HG03025 (cell line): ENCODE measurements around the gene SLX4IP.
"Not testable (repeated sequence)": the region's sequence is repeated elsewhere in the genome, so short reads cannot be mapped to it uniquely, and the experiment has no call there.

Experiments used
- ATAC-seq: cut with Tn5 transposase; IDR thresholded peaks from one replicate; pipeline ENCODE4 v1.9.1; 2021; ENCODE audit warnings: mild to moderate bottlenecking, moderate library complexity; ENCODE audit not compliant: unreplicated experiment, low FRiP score

The SLX4IP gene

GRCh38 chr20:10617549-10618133 is 182.5 kb downstream of the SLX4IP start:
- not testable (repeated sequence) for ATAC-seq

- no peak for ATAC-seq
These were observed 183.6 kb downstream of the SLX4IP start for GRCh38 chr20:10618611-10619245.

- no peak for ATAC-seq
These were observed 184.3 kb downstream of the SLX4IP start for GRCh38 chr20:10619427-10619826.

- ATAC-seq = no peak
These were observed 186.0 kb downstream of the SLX4IP start for GRCh38 chr20:10621149-10621548.

GRCh38 chr20:10622657-10623418 is 187.7 kb downstream of the SLX4IP start:
- ATAC-seq = no peak

- no peak for ATAC-seq
These were observed 190.5 kb downstream of the SLX4IP start for GRCh38 chr20:10625641-10626040.

- ATAC-seq = no peak
These were observed 191.8 kb downstream of the SLX4IP start for GRCh38 chr20:10626896-10627295.

GRCh38 chr20:10629946-10630650 is 195.0 kb downstream of the SLX4IP start:
- ATAC-seq = no peak

- ATAC-seq = no peak
These were observed 196.0 kb downstream of the SLX4IP start for GRCh38 chr20:10631126-10631525.

- ATAC-seq = no peak
These were observed 197.8 kb downstream of the SLX4IP start for GRCh38 chr20:10632721-10633509.

- ATAC-seq = no peak
These were observed 198.6 kb downstream of the SLX4IP start for GRCh38 chr20:10633718-10634117.

- no peak for ATAC-seq
These were observed 199.1 kb downstream of the SLX4IP start for GRCh38 chr20:10634211-10634610.

GRCh38 chr20:10634683-10635411 is 199.7 kb downstream of the SLX4IP start:
- ATAC-seq = no peak

- ATAC-seq = no peak
These were observed 200.5 kb downstream of the SLX4IP start for GRCh38 chr20:10635476-10636208.

GRCh38 chr20:10636326-10636818 is 201.3 kb downstream of the SLX4IP start:
- no peak for ATAC-seq

- no peak for ATAC-seq
These were observed 202.0 kb downstream of the SLX4IP start for GRCh38 chr20:10637031-10637559.

- no peak for ATAC-seq
These were observed 202.5 kb downstream of the SLX4IP start for GRCh38 chr20:10637563-10637962.

- no peak for ATAC-seq
These were observed 204.1 kb downstream of the SLX4IP start for GRCh38 chr20:10639077-10639736.
